Fibroblast of skin of right biceps (primary cell): ENCODE measurements around the gene SSTR5.
"Not testable (repeated sequence)": the region's sequence is repeated elsewhere in the genome, so short reads cannot be mapped to it uniquely, and the experiment has no call there.

ENCODE experiments used
- DNase-seq: peaks from one replicate; pipeline ENCODE4 v3.0.0-alpha.2; 2013

The SSTR5 gene

DNA sequence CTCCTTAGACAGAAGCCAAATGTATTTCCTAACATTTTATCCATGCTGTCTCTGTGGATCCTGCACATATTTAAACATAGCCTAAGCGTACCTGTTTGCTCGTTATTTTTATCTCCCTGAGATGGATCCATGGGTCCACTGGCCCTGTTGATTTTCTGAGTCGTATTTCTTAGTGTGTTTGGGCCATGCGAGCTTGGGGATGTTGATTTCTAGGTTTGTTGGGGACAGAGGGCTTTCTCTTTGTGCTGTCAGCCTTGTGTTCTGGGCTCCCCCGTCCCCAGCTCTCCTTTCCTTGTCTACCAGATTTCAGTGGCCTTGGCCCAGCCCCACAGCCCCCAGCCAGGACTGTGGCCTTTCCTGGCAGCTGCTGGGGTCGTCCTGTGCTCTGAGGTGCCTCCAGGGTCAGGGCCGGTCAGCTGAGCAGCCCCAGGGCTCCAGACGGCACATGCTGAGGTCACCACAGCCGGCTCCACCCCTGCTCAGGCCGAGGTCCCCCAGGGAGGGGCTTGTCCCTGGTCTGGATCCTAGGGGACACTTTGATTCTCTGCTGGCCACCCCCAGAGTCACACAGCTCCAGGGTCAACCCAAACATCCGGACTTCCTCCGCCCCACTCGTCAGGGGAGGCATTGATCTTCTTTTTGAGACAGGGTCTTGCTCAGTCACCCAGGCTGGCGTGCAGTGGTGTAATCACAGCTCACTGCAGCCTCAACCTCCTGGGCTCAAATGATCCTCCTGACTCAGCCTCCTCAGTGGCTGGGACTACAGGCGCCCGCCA is 4.4 kb downstream of the SSTR5 start:
- DNase-seq = no peak

DNA sequence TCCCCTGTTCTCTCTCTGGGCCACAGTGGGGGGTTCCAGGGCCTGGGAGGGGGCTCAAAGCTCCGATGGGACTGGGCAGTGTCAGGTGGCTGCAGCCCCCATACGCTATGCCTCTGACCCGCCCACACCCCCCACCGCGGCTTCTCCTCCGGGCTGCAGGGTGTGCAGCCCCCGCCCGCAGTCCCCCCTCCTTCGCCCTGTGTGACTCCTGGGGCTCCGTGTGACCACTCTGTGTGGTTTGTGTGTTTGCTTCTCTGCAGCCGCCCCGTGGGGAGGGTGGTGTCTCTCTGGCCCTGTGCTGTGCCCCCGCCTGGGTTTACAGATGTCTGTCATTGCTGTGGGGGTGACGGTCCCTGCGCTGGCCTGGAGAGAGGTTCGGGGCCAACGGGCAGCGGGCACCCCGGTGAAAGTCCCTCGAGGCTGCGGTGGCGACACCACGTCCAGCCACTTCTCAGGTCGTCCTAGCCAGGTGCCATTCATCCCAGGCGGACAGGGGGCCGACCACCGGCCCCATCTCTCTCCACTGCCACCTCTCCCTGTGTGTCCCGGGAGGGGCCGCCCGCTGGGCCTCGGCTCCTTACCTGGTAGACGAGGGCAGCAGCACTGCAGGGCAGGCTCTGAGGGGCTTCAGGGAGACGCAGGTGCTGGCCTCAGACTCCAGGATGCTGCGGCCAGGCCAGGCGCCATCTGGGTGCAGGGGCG is 5.5 kb downstream of the SSTR5 start:
- no peak for DNase-seq

GRCh38 chr16:1078579-1079021 is 6.1 kb downstream of the SSTR5 start:
- DNase-seq = no peak

GRCh38 chr16:1079341-1079740 is 6.8 kb downstream of the SSTR5 start:
- DNase-seq = no peak

DNA sequence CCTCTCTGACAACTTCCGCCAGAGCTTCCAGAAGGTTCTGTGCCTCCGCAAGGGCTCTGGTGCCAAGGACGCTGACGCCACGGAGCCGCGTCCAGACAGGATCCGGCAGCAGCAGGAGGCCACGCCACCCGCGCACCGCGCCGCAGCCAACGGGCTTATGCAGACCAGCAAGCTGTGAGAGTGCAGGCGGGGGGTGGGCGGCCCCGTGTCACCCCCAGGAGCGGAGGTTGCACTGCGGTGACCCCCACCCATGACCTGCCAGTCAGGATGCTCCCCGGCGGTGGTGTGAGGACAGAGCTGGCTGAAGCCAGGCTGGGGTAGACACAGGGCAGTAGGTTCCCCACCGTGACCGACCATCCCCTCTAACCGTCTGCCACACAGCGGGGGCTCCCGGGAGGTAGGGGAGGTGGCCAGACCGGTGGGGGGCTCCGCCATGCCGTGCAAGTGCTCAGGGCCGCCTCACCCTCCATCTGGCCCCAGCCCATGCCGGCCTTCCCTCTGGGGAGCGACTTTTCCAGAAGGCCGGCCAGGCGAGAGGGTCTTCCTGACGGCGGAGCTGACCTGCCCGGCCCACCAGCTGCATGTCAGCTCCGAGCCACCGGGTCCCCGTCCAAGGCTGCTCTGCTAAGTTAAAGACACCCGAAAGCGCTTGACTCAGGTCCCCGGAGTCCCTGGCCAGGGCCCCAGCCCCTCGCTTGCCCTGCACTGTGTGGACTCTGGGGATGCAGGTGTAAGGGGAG is 7.4 kb downstream of the SSTR5 start:
- DNase-seq = no peak

DNA sequence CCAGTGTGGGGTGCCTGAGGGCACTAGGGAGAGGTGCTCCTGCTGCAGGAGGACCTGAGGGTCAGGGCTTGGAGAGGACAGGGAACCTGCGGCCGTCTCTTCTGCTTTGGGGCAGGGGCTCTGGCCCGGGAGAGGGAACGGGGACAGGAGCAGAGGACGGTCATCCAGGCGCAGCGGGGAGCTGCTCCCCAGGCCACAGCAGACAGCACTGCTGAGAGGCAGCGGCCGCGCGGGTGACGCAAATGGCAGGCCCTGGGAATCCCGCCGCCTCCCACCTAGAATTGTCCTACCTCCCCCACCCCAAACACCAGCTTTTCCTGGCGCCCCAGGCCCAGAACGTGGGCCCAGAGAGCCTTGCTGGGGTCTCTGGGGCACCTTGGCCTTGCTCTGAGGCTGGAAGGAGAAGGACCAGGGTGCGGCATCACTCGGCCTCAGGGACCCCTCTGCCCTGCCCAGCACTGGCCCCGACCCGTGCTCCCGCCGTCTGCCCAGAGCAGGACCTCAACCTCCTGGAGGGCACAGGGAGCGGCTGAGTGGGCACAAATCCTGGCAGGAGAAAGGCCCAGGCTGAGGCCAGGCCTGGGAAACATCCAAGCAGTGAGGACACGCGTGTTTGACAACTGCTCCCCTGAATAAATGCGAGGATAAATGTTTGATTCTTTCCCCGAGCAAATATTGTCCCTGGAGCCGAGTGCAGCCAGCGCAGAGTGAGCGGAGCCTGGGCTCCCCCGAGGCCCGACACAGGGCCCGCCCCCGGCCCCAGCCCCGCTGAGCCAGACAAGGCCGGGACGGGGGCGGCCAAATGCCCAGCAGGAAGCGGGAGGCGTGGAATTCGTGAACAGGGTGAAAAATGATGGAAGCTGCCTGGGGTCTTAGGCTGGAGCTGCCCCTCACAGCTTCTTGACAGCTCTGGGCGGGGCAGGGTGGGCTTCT is 8.5 kb downstream of the SSTR5 start:
- DNase-seq = no peak

GRCh38 chr16:1081734-1082265 is 9.3 kb downstream of the SSTR5 start:
- no peak for DNase-seq

- no peak for DNase-seq
These were observed 9.9 kb downstream of the SSTR5 start for GRCh38 chr16:1082266-1082951.

DNA sequence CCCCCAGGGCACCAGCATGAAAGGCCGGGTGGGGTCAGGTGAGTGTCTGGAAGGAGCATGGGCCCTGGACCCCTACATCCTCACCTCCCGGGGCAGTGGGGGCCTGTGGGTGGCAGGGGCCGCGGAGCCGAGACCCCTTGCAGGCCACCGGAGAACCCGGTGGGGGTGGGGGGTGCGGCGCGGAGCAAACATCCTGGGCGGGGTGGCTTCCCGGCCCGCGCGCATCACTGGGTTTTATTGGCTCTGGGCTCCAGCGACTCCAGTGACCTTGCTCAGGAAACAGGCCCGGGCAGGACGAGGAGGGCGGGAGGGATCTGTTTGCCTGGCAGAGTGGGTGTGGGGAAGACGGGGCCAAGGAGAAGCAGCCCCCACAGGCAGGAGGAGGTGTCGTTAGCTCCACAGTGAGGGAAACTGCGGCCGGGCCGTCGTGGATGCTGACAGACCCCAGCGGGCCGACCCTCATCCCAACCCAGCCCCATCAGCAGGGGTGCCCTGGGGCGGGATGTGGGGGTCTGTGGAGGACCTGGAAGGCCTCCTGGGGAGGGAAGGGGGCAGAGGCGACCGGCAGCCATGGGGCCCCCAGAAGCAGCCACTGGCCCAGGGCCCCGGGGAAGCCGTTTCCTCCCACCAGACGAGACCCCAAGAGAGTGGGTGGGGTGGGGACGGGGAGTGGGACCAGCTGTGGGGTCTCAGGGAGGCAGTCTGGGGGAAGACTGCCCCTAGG is 10.6 kb downstream of the SSTR5 start:
- DNase-seq = no peak

DNA sequence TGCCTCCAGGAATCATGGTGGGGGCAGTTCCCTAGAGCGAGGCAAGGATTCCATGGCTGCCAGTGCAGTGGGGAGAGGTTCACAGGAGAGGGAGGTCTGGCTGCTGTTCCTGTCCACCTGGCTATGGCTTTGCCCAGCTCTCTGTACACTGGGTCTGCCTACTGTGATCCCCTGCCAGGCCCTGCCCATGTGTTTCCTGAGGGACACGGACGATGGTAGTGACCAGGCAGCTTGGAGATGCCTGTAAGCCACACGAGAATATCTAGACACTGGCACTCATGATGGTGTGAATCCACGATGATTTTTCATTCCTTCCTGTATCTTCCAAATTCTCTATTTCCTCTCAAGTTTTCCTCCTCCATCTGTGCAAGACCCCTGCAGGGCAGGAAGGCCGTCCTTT is 12.4 kb downstream of the SSTR5 start:
- no peak for DNase-seq

DNA sequence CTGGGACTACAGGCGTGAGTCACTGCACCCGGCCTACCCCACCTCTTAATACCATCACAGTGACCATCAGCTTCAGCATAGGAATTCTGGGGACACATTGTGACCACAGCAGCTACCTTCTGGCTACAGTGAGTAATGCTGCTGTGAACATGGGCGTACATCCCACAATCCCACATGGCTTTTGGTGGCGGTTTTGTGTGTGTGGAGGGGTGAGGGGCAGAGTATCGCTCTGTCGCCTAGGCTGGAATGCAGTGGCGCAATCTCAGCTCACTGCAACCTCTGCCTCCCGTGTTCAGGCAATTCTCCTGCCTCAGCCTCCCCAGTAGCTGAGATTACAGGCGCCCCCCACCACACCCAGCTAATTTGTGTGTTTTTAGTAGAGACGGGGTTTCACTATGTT is 13.9 kb downstream of the SSTR5 start:
- not testable (repeated sequence) for DNase-seq

DNA sequence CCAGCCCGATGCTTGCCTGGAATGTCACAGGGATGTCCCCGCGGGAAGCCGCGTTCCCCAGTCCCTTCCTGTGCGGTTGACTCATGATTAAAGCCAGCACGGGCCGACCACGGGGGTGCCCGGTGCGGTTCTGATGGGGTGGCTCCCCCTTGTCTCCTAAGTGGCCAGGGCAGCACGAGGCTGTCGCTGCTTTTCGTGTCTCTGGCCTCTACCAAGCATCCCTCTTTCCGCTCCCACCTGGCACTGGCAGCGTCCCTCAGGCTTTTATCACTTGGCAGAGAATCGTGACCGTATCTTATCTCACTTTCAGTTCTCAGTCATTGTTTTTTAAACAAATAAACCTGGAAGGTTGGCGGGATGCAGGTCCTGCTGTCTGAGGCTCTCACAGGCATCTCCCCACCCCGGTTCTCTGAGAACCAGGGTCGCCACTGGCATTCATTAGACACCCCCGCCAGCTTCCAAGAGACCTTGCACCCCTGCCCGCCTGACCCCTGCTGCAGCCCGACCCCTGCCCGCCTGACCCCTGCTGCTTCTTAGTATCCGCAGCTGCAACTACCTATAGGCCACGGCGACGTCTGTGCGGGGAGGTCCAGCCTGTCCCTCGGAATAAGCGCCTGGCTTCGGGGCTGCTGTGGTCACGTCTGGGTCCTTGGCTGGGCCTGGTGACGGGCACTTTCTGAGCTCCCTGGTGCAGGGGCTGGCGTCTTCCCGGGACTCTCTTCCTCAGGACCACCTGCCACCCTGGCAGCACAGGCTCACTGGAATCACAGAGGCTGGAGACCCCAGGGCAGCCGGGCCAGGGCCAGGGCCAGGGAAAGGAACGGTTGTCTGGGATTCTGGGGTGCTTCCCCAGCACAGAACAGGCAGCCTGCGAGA is 16.0 kb downstream of the SSTR5 start:
- no peak for DNase-seq

GRCh38 chr16:1089439-1089821 is 16.9 kb downstream of the SSTR5 start:
- no peak for DNase-seq

DNA sequence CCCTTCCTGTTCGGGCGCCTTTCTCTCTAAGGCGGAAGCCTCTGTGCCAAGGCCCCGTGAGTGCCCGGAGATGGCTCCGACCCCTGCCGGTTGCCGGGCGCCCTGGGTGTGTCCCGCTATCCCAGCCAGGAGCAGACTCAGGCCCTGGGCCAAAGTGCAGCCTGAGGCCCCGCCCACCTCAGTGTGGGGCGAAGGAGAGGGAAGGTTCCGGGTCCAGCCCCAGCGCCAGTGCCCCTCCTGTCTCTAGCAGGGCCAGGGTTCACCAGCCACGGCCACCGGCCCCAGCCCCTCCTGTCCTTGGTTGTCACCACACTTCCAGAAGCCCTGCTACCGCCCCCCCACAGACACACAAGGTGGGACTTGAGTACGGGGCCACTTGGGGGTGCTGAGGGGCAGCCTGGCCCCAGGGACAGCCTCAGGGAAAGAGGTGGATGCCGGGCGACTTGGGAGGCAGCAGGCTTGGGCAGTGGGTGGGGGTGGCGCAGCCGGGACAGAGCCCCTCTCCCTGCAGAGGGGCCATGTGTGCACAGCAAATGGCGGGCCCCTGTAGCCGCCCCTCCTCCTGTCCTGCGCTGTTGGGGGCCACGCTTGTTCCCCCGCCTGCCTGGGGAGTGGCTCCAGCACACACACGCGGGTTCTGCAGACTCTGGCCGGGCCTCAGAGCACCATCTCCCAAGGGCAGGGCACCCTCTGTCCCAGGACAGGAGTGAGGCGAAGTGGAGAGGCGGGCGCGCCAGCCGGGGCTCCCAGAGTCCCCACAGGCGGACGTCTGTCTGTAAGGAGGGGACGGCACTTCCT is 17.5 kb downstream of the SSTR5 start:
- DNase-seq = no peak

DNA sequence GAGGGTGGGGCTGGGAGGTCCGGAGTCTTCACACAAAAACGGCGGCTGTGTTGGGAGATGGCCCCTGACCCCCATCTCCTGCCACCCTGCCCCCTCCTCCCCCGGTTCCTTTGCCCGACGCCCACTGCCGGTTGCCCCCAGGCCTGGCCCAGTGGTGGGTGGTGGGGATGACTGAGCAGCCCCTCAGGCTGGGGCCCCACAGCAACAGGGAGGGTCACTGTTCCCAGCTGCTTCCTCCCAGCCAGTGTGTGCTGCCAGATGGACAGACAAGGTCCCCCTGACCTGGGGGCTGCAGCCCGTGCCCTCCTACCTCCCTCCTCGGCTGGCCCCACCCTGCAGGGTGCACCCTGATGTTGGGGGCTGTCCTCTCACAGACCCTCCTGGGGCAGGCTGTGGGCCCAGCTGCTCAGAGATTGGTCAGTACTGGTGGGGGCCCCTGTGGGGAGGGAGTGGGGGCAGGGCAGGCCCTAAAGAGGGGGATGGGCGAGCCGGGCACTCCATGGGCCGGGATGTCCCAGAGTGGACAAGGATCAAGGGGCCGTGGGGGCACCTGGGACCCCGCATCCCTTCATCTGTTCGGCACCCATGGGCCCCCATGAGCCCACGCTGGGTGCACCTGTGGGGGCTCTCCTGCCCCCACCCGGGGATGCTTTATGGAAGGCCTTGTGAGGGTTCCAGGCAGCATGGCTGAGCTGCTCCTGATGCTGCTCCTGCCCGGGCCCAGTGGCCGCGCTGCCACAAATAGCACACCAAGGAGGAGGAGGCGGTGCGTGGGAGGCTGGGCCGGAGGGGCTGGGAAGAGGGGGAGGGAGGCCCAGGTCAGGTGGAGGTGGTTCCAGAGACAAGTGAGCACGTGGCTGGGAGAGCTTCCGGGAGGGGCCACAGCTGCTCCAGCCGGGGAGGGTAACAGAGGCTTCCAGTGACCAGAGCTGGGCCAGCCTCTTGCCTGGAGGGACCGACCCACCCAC is 18.4 kb downstream of the SSTR5 start:
- DNase-seq = no peak

DNA sequence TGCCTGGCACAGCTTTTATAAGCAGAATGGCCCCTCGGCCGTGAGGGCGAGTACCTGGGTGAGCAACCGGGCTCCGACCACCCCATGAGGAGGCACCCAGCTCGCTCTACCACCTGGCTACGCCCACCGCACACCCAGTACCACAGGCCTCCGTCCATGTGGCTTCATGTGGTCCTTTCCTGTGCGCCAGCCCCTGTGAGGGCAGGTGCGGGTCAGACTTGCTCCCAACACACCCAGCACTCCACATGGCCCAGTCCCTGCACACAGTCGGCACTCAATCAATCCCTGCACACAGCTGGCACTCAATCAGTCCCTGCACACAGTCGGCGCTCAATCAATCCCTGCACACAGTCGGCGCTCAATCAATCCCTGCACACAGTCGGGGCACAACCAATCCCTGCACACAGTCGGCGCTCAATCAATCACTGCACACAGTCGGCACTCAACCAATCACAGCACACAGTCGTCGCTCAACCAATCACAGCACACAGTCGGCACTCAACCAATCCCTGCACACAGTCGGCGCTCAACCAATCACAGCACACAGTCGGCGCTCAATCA is 19.5 kb downstream of the SSTR5 start:
- no peak for DNase-seq

DNA sequence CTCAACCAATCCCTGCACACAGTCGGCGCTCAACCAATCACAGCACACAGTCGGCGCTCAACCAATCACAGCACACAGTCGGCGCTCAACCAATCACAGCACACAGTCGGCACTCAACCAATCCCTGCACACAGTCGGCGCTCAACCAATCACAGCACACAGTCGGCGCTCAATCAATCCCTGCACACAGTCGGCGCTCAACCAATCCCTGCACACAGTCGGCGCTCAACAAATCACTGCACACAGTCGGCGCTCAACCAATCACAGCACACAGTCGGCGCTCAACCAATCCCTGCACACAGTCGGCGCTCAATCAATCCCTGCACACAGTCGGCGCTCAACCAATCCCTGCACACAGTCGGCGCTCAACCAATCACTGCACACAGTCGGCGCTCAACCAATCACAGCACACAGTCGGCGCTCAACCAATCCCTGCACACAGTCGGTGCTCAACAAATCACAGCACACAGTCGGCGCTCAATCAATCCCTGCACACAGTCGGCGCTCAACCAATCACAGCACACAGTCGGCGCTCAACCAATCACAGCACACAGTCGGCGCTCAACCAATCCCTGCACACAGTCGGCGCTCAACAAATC is 20.2 kb downstream of the SSTR5 start:
- not testable (repeated sequence) for DNase-seq
